Dendritic cell treated with granulocyte-macrophage colony-stimulating factor and Interleukin-4, amounts not matched to agents 40 ng/mL and 50 ng/mL, for 4 days (primary cell): ENCODE measurements around the gene THEMIS2.
"Not testable (repeated sequence)": the region's sequence is repeated elsewhere in the genome, so short reads cannot be mapped to it uniquely, and the experiment has no call there.

Experiments
- H3K27ac Mint-ChIP-seq: one replicate; pipeline ENCODE4 v1.8.0; 2022; ENCODE audit warnings: mild to moderate bottlenecking, mixed read lengths
- H3K27me3 Mint-ChIP-seq: one replicate; pipeline ENCODE4 v1.8.0; 2022; ENCODE audit warnings: mild to moderate bottlenecking, mixed read lengths
- H3K36me3 Mint-ChIP-seq: one replicate; pipeline ENCODE4 v1.8.0; 2022; ENCODE audit warnings: low read depth, mixed read lengths
- H3K4me1 Mint-ChIP-seq: one replicate; pipeline ENCODE4 v1.8.0; 2022; ENCODE audit warnings: low read depth, mixed read lengths
- H3K4me3 Mint-ChIP-seq: one replicate; pipeline ENCODE4 v1.8.0; 2022; ENCODE audit warnings: mild to moderate bottlenecking, moderate library complexity, mixed read lengths
- H3K9me3 Mint-ChIP-seq: one replicate; pipeline ENCODE4 v1.8.0; 2022; ENCODE audit warnings: mixed read lengths
- intact Hi-C: fragments of 100-400 bp; cut with micrococcal nuclease; formaldehyde crosslinking; loops from one replicate; pipeline ENCODE4 v1.15.0; 2022

Gene THEMIS2

GRCh38 chr1:27872059-27872801 is at the start of gene THEMIS2:
Gene THEMIS2, plus strand, starts transcription at chr1:27872544. Its CDS starts 28 bp downstream, at chr1:27872572.
- peak within 1 kb of the TSS; percentile 85 for H3K4me3 Mint-ChIP-seq
- no peaks in the 10 kb centered on the region for H3K9me3 Mint-ChIP-seq
- H3K4me1 Mint-ChIP-seq, result peaks cover 59% of the 10 kb centered on the region
- intact Hi-C loops, result loop anchor here (2.0 kb wide), 1 partner anchor 13 kb away; no protein-coding TSS in a partner anchor
- H3K36me3 Mint-ChIP-seq, result peaks cover 45% of the 10 kb centered on the region
- H3K27me3 Mint-ChIP-seq, result no peaks in the 10 kb centered on the region
- H3K27ac Mint-ChIP-seq, result peak within 1 kb of the TSS; percentile 84

GRCh38 chr1:27823784-27824183 is 48.6 kb upstream of the THEMIS2 start:
- Mint-ChIP-seq H3K4me3 (no peak overlapping the region), H3K36me3 (peaks cover 54% of the 10 kb centered on the region), H3K27me3 (no peaks in the 10 kb centered on the region), H3K27ac (no peak overlapping the region), H3K4me1 (no peaks in the 10 kb centered on the region), H3K9me3 (no peaks in the 10 kb centered on the region)
- intact Hi-C loops, result no loop called here

DNA sequence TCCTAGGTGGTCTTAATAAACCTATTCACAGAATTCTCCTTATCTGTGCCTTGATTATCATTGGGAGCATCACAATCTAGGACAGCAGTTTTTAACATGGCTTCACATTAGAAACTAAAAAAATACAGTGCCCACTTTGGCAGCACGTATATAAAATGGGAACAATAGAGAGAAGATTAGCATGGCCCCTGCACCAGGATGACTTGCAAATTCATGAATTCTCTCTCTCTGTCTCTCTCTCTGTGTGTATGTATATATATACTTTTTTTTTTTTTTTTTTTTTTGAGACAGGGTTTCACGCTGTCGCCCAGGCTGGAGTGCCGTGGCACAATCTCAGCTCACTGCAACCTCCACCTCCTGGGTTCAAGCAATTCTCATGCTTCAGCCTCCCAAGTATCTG is 47.9 kb upstream of the THEMIS2 start:
- Mint-ChIP-seq H3K27me3 (no peaks in the 10 kb centered on the region), H3K9me3 (no peaks in the 10 kb centered on the region), H3K4me1 (no peaks in the 10 kb centered on the region), H3K36me3 (peaks cover 48% of the 10 kb centered on the region), H3K27ac (no peak overlapping the region), H3K4me3 (no peak overlapping the region)
- intact Hi-C loops, result no loop called here

DNA sequence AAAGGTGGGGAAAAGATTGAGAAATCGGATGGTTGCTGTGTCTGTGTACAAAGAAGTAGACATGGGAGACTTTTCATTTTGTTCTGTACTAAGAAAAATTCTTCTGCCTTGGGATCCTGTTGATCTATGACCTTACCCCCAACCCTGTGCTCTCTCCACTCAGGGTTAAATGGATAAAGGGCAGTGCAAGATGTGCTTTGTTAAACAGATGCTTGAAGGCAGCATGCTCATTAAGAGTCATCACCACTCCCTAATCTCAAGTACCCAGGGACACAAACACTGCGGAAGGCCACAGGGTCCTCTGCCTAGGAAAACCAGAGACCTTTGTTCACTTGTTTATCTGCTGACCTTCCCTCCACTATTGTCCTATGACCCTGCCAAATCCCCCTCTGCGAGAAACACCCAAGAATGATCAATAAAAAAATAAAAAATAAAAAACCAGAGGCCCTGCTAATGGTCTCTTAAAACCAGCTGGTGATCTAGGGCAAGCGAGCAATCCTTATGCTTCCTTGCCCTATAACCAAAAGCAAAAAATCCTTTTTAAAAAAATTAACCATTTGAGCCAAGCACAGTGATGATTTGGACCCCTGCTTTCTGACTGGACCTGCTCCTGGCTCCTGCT is 42.9 kb upstream of the THEMIS2 start:
- Mint-ChIP-seq H3K4me1 (peaks cover 17% of the 10 kb centered on the region), H3K36me3 (peaks cover 38% of the 10 kb centered on the region), H3K4me3 (peak overlapping the region; percentile 95)
- H3K27me3 Mint-ChIP-seq, H3K9me3 Mint-ChIP-seq, intact Hi-C loops, H3K27ac Mint-ChIP-seq: not testable (repeated sequence)

DNA sequence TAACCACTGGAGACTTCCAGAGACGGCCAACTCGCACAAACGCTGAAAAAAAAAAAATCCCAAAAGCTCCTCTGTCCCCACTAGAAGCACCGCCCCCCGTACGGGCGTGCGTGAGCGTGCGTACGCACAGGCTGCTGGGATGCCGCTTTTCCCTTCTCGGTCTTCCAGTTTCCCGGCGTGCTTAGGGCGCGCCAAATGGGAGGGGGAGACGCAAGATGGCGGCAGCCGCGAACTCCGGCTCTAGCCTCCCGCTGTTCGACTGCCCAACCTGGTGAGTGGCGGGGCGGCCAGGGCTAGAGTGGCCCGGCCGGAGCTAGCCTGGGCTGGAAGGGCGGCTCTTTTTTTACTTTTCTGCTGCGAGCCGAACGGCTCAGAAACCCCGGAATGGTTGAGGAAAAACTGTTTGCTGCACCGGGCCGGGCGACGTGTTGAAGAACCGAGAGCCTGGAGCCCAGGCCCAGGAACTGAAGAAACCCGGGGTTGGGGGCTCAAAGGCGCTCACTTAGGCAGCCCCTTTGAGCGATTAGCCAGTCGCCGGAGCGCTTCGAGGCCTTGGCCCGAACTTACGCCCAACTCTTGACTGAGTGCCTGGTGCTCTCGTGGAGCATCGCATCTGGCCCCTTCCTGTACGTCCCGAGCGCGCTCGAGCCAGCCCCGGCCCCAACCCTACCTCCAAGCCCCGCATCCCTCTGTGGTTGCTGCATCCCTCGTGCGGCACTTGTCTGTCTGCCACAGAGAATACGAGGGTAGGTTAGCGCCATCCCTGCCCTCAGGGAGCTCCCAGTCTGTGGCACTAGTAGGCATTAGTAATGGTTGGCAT is 41.5 kb upstream of the THEMIS2 start, which contains the start of gene PPP1R8:
PPP1R8 (plus strand) TSS at position 162 of the 820 bp plus-strand sequence; CDS start at position 216, 54 bp downstream.
- Mint-ChIP-seq H3K4me3 (peak within 1 kb of the TSS; percentile 95), H3K27ac (peak within 1 kb of the TSS; percentile 98), H3K27me3 (no peaks in the 10 kb centered on the region), H3K9me3 (no peaks in the 10 kb centered on the region), H3K36me3 (peaks cover 42% of the 10 kb centered on the region), H3K4me1 (peaks cover 17% of the 10 kb centered on the region)
- intact Hi-C loops, result loop anchor here (10.0 kb wide), 1 partner anchor 364 kb away; no protein-coding TSS in a partner anchor

DNA sequence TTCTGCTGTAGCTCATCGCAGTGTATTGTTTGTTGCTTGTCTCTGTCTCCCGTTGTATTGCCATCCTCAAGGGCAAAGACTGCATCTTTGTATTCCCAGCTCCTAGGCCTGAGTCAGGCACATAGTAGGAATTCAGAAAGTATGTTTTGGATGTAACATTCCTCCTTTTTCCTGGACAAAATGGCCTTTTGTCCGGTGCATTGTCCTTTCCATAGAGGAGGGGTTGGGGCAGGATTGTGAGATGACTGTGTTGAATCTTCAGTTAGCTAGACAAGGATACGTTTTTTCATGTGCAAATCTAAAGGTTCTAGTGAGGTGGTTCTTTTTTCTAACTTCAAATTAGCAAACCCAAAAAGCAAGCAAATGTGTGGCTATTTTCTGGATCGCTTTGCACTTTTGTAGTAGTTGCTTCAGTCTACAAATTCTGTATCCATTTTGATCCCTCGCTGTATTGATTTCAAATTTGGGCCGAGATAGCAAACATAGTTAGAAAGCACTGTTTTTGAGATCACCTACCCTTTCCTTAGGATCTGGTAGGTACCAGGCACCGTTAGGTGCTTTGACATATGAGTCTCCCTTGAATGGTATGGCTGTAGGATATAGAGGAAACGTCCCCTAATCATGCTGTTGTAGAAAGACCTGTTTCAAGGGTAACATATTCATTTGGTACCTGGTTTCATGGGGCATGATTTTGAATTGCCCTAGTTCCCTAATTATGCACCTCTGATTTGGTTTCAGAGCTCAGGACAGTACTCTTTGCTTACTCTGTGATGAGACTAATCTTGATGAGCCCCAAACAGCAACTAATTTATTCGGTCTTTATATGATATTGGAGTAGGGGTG is 40.6 kb upstream of the THEMIS2 start:
- intact Hi-C loops, result loop anchor here (10.0 kb wide), 1 partner anchor 363 kb away; no protein-coding TSS in a partner anchor
- peaks cover 41% of the 10 kb centered on the region for H3K36me3 Mint-ChIP-seq
- no peaks in the 10 kb centered on the region for H3K27me3 Mint-ChIP-seq
- H3K4me3 Mint-ChIP-seq, result peak overlapping the region; percentile 95
- peak overlapping the region; percentile 98 for H3K27ac Mint-ChIP-seq
- H3K4me1 Mint-ChIP-seq, result peaks cover 17% of the 10 kb centered on the region
- no peaks in the 10 kb centered on the region for H3K9me3 Mint-ChIP-seq

DNA sequence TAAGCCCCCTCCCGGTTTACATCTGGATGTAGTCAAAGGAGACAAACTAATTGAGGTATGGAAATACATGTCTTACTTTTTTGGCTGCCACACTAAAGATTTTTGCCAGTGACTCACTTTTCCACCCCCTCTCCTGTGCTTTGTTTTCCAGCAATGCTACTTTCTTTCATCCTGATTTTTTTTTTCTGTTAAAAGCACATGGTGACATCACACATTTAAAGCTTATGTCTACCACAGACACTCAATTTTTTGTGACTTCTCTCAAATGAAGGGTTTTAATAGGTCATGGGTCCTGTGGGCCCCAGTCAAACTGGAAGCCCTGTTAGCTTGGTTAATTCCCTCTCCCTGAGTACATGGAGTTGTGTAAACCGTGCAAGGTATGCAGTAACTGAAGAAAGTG is 39.6 kb upstream of the THEMIS2 start:
- intact Hi-C loops, result loop anchor here (10.0 kb wide), 1 partner anchor 362 kb away; no protein-coding TSS in a partner anchor
- peaks cover 17% of the 10 kb centered on the region for H3K4me1 Mint-ChIP-seq
- H3K27me3 Mint-ChIP-seq, result no peaks in the 10 kb centered on the region
- peaks cover 44% of the 10 kb centered on the region for H3K36me3 Mint-ChIP-seq
- no peak overlapping the region for H3K27ac Mint-ChIP-seq
- no peaks in the 10 kb centered on the region for H3K9me3 Mint-ChIP-seq
- no peak overlapping the region for H3K4me3 Mint-ChIP-seq

DNA sequence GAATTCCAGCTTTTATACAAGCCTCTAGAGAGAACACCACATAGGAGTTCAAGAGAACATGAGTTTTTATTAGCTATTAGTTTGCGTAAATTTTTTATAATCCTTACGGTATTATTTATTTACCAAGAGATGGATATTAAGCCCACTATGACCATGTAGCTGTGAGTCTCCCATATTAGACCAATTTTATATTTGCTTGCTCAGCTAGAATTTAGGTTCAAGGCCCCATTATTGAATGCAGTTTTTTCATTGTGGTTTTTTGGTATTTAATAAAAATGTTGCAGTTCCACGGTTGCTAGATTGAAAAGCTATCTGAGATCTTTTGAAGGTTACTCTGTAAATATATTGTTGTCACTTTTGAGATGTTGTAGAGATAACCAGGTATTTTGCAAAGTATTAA is 38.9 kb upstream of the THEMIS2 start:
- H3K36me3 Mint-ChIP-seq, result peaks cover 52% of the 10 kb centered on the region
- H3K4me1 Mint-ChIP-seq, result peaks cover 17% of the 10 kb centered on the region
- intact Hi-C loops, result loop anchor here (10.0 kb wide), 1 partner anchor 361 kb away; no protein-coding TSS in a partner anchor
- H3K9me3 Mint-ChIP-seq, result no peaks in the 10 kb centered on the region
- H3K4me3 Mint-ChIP-seq, result no peak overlapping the region
- no peak overlapping the region for H3K27ac Mint-ChIP-seq
- no peaks in the 10 kb centered on the region for H3K27me3 Mint-ChIP-seq

GRCh38 chr1:27835046-27835445 is 37.3 kb upstream of the THEMIS2 start:
- H3K9me3 Mint-ChIP-seq, result no peaks in the 10 kb centered on the region
- H3K36me3 Mint-ChIP-seq, result peaks cover 67% of the 10 kb centered on the region
- no peak overlapping the region for H3K27ac Mint-ChIP-seq
- peaks cover 17% of the 10 kb centered on the region for H3K4me1 Mint-ChIP-seq
- H3K4me3 Mint-ChIP-seq, result no peak overlapping the region
- no peaks in the 10 kb centered on the region for H3K27me3 Mint-ChIP-seq
- intact Hi-C loops, result loop anchor here (10.0 kb wide), 1 partner anchor 360 kb away; no protein-coding TSS in a partner anchor

- Mint-ChIP-seq H3K27me3 (no peaks in the 10 kb centered on the region), H3K4me1 (peaks cover 17% of the 10 kb centered on the region), H3K4me3 (no peak overlapping the region), H3K27ac (no peak overlapping the region), H3K9me3 (no peaks in the 10 kb centered on the region), H3K36me3 (peaks cover 69% of the 10 kb centered on the region)
- intact Hi-C loops, result loop anchor here (10.0 kb wide), 1 partner anchor 359 kb away; no protein-coding TSS in a partner anchor
Measured at GRCh38 chr1:27835501-27835900, 36.8 kb upstream of the THEMIS2 start.

- Mint-ChIP-seq H3K9me3 (no peaks in the 10 kb centered on the region), H3K27ac (no peak overlapping the region), H3K27me3 (no peaks in the 10 kb centered on the region), H3K4me3 (no peak overlapping the region), H3K4me1 (no peaks in the 10 kb centered on the region), H3K36me3 (peaks cover 67% of the 10 kb centered on the region)
- intact Hi-C loops, result loop anchor here (10.0 kb wide), 1 partner anchor 235 kb away; the partner anchor contains the start of gene EYA3
Measured at GRCh38 chr1:27849951-27850350, 22.4 kb upstream of the THEMIS2 start.

DNA sequence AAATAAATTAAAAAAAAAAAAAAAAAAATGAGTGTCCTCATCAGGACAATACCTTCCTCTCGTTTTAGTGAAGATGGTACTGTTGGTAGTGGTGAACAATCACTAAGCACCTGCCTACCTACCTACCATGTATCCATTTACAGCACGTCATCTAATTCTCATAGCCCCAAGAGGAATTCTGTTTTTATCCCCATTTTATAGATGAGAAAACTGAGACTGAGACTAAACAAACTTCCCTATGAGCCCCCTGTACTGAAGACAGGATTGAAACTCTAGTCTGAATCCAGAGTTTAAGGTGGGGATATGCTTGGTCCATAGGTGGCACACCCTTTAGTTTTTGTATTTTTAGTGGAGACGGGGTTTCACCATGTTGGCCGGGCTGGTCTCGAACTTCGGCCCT is 17.3 kb upstream of the THEMIS2 start:
- intact Hi-C loops, result loop anchor here (10.0 kb wide), 1 partner anchor 230 kb away; the partner anchor contains the start of gene EYA3
- Mint-ChIP-seq H3K4me3 (no peak overlapping the region), H3K36me3 (peaks cover 17% of the 10 kb centered on the region), H3K4me1 (peaks cover 22% of the 10 kb centered on the region), H3K27me3 (no peaks in the 10 kb centered on the region), H3K27ac (no peak overlapping the region), H3K9me3 (no peaks in the 10 kb centered on the region)
